Measurements from ENCODE around the gene RPS6KA2.

Gene RPS6KA2

DNA sequence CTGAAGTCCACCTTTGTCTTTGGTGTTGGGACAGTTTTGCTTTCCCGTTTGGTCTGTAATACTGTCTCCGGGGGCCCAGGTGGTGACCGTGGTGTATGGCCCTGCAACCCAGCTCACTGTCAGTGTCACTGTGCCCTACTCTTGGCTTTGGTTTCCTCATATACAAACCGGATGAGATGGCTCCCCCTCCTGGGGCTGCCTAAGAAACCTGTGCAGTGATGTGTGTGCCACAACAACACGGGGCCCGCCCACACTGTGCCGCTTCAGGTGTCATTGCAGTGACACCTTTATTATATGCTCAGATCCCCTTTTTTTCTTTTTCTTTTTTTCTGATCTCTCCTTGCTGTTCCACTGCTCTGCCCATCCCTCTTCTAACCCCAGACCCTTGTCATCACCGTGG lies 114.5 kb downstream of the RPS6KA2 start:
- DNase-seq (ENCODE audit: low read depth) = peak; percentile 55
- no peak overlapping the region for H3K4me3 ChIP-seq (ENCODE audit: low read depth, low read length)
- TF ChIP-seq CTCF (IDR thresholded peaks at IDR 0.05; ENCODE audit: low read depth, low read length, missing control alignments) = peak; percentile 41

- DNase-seq (ENCODE audit: low read depth) = no peak
- no peak overlapping the region for H3K4me3 ChIP-seq (ENCODE audit: low read depth, low read length)
- no peak for TF ChIP-seq CTCF (IDR thresholded peaks at IDR 0.05; ENCODE audit: low read depth, low read length, missing control alignments)
These were observed 115.7 kb downstream of the RPS6KA2 start for GRCh38 chr6:166511316-166511715.

DNA sequence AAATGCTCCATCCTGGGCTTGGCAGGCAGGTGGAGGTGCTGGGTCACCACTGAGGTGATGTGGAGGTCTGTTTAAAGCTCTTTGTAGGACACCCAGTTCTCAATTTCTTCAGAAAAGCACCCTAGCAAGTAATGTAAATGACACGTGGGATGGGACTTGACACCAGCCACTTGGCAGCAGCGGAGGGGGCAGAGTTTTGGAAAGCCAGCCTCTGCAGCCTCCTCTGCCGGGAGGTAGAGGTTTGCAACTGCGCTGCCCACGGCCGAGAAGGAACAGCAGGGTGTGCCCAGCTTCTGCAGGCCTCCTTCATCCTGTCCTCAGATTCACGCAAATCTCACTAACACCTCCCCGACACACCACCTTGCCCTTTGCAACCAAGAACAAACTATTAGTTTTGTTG lies 117.9 kb downstream of the RPS6KA2 start:
- DNase-seq (ENCODE audit: low read depth) = no peak
- no peak for TF ChIP-seq CTCF (IDR thresholded peaks at IDR 0.05; ENCODE audit: low read depth, low read length, missing control alignments)
- H3K4me3 ChIP-seq (ENCODE audit: low read depth, low read length) = no peak overlapping the region

DNA sequence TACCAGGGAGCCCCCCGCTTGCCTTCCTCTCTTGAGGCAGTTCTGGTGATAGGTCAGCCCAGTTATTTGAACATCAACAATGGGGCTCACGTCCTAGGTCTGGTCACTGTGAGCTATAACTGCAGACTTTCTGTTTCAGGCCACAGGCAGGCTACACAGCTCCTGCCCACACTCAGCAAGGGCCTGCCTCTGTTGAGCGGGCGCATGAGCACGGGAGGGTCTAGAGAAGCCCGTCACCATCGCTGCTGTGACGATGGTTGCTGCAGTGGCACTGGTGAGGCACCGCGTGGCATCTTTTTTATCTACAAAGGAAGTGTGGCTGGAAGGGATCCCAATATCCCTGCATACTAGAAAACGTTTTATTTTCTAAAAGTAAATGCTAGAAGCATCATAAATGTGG lies 118.3 kb downstream of the RPS6KA2 start:
- no peak for DNase-seq (ENCODE audit: low read depth)
- no peak for TF ChIP-seq CTCF (IDR thresholded peaks at IDR 0.05; ENCODE audit: low read depth, low read length, missing control alignments)
- no peak overlapping the region for H3K4me3 ChIP-seq (ENCODE audit: low read depth, low read length)

DNA sequence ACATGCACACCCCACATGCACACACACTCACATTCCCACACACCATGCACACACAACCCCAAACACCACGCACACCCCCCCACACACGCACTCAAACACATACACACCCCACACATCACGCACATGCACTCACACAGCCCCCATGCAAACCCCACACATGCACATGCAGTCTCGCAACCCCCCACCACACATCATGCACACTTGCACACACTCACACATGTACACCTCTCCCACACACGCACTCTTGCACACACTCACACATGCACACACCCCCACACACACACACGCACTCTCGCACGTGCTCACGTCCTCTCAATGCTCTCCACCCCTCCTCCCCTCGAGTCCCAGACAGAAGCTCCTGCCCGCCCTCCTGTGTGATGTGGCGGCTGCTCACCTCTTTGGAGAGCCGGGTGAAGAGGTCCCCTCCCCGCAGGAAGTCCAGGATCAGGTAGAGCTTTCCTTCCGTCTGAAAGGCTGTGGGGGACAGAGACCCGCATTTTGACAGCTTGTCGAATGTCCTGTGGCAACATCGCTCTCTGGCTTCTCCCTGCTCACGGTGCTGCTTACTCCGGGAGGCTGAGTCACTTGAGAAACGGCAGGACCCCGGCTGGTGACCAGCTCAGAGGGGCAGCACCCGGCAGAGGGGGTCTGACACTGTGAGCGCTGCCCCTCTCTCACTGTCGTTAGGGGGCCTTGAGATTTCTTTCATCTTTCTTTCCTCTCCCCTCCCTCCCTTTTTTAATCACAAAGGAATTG lies 119.1 kb downstream of the RPS6KA2 start:
- no peak overlapping the region for H3K4me3 ChIP-seq (ENCODE audit: low read depth, low read length)
- no peak for DNase-seq (ENCODE audit: low read depth)
- TF ChIP-seq CTCF (IDR thresholded peaks at IDR 0.05; ENCODE audit: low read depth, low read length, missing control alignments) = no peak

DNA sequence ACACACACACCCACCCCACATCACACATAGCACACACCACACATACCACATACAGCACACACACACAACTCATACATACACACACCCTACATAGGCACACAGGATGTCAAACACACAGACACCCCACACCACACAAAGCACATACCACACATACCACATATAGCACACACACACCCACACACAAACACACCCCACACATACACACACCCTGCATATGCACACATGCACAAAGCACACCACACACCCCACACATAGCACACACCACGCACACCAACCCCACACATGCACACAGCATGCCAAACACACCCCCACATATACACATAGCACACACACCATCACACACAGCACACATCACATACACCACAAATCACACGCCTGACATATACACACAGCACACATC lies 119.7 kb downstream of the RPS6KA2 start:
- no peak for DNase-seq (ENCODE audit: low read depth)
- no peak for TF ChIP-seq CTCF (IDR thresholded peaks at IDR 0.05; ENCODE audit: low read depth, low read length, missing control alignments)
- no peak overlapping the region for H3K4me3 ChIP-seq (ENCODE audit: low read depth, low read length)

All from GM12864 (cell line).